Activated CD4-positive, CD25-positive, alpha-beta regulatory T cell treated with anti-CD3 and anti-CD28 coated beads, Interleukin-2, amount 50 U/mL, for 24 hours (primary cell): ENCODE data around the gene CPO.
"Not testable (repeated sequence)": the region's sequence is repeated elsewhere in the genome, so short reads cannot be mapped to it uniquely, and the experiment has no call there.

ENCODE experiments used
- ATAC-seq, 2 donors: fragments of 150-1000 bp; cut with Tn5 transposase; one replicate each; pipeline ENCODE4 v1.10.0; 2021; ENCODE audit warnings: mild to moderate bottlenecking in 1 of 2, moderate library complexity in 1 of 2

CPO gene

GRCh38 chr2:206939340-206939739 lies at the start of gene CPO:
TSS of gene CPO (plus strand) at chr2:206939518. CDS start at chr2:206939600, 82 bp downstream.
- no peak for ATAC-seq

- ATAC-seq = no peak
These were observed 49.1 kb upstream of the CPO start for GRCh38 chr2:206890179-206890578.

GRCh38 chr2:206890926-206891325 lies 48.4 kb upstream of the CPO start:
- ATAC-seq = no peak

- peak; percentile 82 to 87 for ATAC-seq
These were observed 24.2 kb upstream of the CPO start for GRCh38 chr2:206915121-206915520.

- ATAC-seq = no peak
These were observed 21.1 kb upstream of the CPO start for GRCh38 chr2:206918263-206918662.

GRCh38 chr2:206920310-206920709 lies 19.0 kb upstream of the CPO start:
- no peak for ATAC-seq

GRCh38 chr2:206920951-206921350 lies 18.4 kb upstream of the CPO start:
- ATAC-seq = no peak

GRCh38 chr2:206921529-206921928 lies 17.8 kb upstream of the CPO start:
- no peak for ATAC-seq

- ATAC-seq = no peak
These were observed 3.1 kb upstream of the CPO start for GRCh38 chr2:206935991-206936842.

GRCh38 chr2:206936843-206937230 lies 2.5 kb upstream of the CPO start:
- no peak for ATAC-seq

- no peak for ATAC-seq
These were observed 1.8 kb upstream of the CPO start for GRCh38 chr2:206937555-206937954.

- ATAC-seq = no peak
These were observed 1.2 kb downstream of the CPO start for GRCh38 chr2:206940546-206940945.

GRCh38 chr2:206942592-206943478 lies 3.5 kb downstream of the CPO start:
- ATAC-seq = no peak

- not testable (repeated sequence) for ATAC-seq
These were observed 14.1 kb downstream of the CPO start for GRCh38 chr2:206953404-206953803.

GRCh38 chr2:206955253-206955652 lies 15.9 kb downstream of the CPO start:
- no peak for ATAC-seq

- no peak for ATAC-seq
These were observed 18.9 kb downstream of the CPO start for GRCh38 chr2:206958261-206958660.

- no peak for ATAC-seq
These were observed 23.6 kb downstream of the CPO start for GRCh38 chr2:206962966-206963365.

- ATAC-seq = no peak
These were observed 29.1 kb downstream of the CPO start for GRCh38 chr2:206968134-206969086.

GRCh38 chr2:206969192-206969591 lies 29.9 kb downstream of the CPO start:
- no peak for ATAC-seq

- no peak for ATAC-seq
These were observed 31.5 kb downstream of the CPO start for GRCh38 chr2:206970589-206971360.

GRCh38 chr2:206971805-206972204 lies 32.5 kb downstream of the CPO start:
- ATAC-seq = no peak

GRCh38 chr2:206974551-206974950 lies 35.2 kb downstream of the CPO start:
- ATAC-seq = no peak
